GM23248 (cell line): ENCODE measurements around the gene CD4.

Source experiments
- EZH2 ChIP-seq: fragments of 200-600 bp; sonication (generic); IDR thresholded peaks from 2 replicates; pipeline ENCODE4 v1.6.1; 2018; ENCODE audit warnings: antibody characterized with exemption, mild to moderate bottlenecking; ENCODE audit not compliant: insufficient read depth, poor library complexity, severe bottlenecking
- EZH2phosphoT487 ChIP-seq: fragments of 200-600 bp; sonication (generic); IDR thresholded peaks from 2 replicates; pipeline ENCODE4 v1.6.1; 2018; ENCODE audit warnings: antibody characterized with exemption, moderate library complexity, mild to moderate bottlenecking, low read depth; ENCODE audit not compliant: insufficient read depth

DNA sequence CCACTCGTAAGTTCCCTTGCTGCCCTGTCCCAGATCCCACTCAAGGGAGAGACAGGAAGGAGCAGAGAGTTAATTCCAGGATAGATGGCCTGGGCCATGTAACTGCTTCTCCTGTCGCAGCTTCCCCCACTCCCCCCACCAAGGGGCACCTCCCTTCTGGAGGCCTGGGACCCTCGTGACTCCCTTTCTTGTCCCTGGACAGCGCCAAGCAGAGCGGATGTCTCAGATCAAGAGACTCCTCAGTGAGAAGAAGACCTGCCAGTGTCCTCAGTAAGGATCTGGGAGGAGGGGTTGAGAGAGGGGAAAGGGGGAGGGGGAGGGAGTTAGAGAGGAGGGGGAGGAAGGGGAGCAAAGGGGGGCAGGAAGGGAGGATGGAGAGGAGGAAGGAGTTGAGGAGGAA lies 29.3 kb downstream of the CD4 start:
- TF ChIP-seq EZH2 (no peak), EZH2phosphoT487 (no peak)
